ENCODE results near the gene SYP.
A peak's percentile ranks its signal among the peaks of the same experiment; 100 is the strongest.

The SYP gene

DNA sequence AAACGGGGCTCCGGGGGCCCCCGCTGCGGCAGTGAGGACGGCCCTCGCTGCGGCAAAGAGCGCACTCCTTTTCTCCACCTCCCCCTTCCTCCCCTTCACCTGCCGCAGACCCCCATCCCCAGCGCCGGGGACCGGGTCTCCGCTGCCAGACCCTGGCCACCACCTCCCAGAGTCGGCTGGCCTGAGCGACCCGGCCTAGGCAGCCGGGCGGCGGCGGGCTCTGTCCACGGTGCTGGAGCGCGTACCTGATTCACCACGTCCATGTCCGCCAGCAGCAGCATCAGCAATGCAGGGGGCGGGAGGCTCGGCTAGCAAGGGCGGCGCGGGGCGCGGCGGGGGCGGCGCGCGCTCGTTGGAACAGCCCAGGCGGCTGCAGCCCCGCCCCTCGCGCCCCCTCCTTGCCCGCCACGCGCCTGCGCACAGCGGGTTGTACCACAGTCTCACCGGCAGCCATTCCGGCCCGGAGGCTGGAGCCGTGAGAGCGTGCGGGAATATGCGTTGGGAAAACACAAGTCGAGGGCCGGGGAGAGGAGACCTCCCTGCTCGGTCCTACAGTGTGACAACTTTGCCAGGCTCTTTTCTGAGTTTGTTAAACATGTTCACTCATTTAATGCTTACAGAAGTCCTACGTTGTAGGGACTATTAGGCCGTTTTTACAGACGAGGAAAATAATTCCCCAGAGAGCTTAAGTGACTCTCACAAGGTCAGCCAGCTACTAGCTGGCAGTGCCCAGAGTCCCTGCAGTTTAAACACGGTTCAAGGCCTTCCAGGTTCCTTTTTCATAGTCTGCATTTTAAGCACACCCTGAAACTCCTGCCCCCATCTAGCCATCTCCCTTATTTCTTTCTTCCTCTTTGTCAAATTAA, at the start of gene SYP:
SYP (minus strand) TSS at position 288 of the 866 bp plus-strand sequence; CDS start at position 281, 7 bp downstream.
- DNase-seq = peak; percentile 87 to 88

DNA sequence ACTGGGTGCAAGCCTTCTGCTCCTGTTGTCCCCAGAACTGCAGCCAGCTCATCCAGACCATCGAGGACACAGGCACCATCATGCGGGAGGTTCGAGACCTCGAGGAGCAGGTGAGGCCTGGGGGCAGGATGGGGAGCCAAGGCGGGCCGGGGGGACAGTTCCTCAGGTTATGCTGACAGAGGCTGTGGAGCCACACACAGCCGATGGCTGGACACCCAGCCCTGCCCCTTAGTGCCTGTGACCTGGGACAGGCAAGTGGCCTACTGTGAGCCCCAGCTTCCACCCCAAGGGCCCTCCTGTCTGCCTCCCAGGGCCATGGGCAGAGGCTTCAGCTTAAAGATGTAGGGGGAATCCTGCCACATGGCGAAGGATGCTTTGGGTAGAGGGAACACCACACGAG, 49.6 kb upstream of the SYP start:
- DNase-seq = no peak

DNA sequence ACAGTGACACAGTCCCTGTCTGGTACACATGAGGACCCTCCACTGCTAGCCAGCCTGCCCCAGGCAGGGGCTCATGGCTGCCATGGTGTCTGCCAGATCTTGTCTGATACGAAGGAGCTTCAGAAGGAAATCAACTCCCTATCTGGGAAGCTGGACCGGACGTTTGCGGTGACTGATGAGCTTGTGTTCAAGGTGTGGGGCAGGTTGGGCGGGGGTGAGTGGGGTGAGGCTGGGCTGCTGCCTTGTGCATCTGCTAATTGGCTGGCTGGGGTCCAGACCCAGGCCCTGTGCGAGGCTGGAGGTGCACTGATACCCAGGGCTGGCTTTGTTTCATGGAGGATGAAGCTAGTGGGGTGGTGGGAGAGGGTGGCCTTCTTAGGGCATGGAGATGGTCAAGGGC, 49.1 kb upstream of the SYP start:
- no peak for DNase-seq

DNA sequence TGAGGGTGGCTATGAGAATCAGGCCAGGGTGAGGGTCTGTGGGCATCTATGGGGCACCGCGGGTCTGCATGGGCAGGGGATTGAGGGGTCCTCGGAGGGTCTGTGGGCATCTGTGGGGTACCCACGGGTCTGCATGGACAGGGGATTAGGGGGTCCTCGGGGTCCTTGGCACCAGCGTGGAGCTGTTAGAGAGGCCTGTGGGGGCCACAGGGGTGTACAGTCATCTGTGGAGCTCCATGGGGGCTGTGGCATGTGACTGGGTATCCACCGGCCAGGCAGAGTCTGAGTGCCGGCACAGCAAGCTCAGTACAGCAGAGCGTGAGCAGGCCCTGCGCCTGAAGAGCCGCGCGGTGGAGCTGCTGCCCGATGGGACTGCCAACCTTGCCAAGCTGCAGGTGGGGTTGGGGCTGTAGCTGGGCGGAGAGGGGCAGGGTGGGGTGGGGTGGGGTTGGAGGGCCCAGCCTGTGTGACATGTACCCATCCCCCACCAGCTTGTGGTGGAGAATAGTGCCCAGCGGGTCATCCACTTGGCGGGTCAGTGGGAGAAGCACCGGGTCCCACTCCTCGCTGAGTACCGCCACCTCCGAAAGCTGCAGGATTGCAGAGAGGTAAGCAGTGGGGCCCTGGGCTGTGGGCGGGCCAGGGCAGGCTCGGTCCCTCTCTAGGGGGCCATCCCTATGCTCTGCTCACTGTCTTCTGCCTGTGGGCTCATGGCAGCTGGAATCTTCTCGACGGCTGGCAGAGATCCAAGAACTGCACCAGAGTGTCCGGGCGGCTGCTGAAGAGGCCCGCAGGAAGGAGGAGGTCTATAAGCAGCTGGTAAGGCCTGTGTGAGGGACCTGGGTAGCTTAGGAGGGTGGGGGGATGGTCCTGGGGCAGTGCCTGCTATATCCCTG, 48.2 kb upstream of the SYP start:
- DNase-seq = no peak

DNA sequence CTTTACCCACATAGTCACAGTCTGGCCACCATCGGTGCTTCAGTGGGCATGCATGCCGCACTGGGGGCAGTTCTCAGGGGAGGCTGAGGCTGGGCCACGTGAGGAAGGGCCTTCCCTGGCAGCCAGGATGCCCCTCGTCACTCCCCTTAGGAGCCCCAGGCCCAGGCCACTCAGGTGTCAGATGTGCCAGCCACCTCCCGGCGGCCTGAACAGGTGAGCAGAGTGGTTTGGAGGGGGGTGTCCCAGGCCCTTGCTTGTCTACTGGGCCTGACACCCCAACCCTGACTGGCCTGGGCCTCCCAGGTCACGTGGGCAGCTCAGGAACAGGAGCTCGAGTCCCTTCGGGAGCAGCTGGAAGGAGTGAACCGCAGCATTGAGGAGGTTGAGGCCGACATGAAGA, 47.4 kb upstream of the SYP start:
- no peak for DNase-seq

DNA sequence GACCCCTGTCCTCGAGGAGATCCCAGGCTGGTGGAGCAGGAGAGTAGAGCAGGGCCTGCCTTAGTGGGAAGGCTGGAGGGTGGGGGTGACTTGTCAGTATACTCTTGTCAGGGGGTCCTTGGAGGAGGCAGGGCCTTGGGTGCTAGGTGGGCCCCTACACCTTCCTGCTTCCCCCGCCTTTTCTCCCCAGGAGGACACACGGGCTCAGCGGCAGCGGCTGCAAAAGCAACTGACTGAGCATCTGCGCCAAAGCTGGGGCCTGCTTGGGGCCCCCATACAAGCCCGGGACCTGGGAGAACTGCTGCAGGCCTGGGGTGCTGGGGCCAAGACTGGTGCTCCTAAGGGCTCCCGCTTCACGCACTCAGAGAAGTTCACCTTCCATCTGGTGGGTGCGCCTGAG, 46.5 kb upstream of the SYP start:
- no peak for DNase-seq

DNA sequence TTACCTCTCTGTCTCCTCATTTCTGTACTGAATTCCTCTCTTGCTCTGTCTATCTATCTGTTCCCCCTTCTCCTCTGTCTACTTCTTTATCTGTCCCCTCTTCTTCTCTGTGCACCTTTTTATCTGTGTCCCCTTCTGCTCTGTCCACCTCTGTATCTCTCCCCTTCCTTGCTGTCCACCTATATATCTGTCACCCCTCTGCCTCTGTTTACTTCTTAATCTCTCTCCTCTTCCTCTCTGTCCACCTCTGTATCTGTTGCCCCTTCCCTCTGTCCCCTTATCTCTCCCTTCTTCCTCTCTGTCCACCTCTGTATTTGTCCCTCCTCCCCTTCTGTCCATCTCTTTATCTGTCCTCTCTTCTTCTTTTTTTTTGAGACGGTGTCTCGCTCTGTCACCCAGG, 44.2 kb upstream of the SYP start:
- no peak for DNase-seq

DNA sequence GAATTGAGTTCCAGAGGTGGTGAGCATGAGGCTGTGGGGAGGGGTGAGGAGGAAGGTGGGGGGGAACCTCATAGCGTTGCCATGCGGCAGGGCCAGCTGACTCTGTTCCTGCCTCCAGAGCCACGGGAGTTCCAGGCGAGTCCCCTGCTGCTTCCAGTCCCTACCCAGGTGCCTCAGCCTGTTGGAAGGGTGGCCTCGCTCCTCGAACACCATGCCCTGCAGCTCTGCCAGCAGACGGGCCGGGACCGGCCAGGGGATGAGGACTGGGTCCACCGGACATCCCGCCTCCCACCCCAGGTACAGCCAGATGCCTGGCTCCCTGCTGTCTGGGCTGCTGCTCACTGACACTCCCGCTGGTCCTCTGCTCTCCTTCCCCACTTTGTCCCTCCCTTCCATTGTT, 43.2 kb upstream of the SYP start:
- DNase-seq = no peak

DNA sequence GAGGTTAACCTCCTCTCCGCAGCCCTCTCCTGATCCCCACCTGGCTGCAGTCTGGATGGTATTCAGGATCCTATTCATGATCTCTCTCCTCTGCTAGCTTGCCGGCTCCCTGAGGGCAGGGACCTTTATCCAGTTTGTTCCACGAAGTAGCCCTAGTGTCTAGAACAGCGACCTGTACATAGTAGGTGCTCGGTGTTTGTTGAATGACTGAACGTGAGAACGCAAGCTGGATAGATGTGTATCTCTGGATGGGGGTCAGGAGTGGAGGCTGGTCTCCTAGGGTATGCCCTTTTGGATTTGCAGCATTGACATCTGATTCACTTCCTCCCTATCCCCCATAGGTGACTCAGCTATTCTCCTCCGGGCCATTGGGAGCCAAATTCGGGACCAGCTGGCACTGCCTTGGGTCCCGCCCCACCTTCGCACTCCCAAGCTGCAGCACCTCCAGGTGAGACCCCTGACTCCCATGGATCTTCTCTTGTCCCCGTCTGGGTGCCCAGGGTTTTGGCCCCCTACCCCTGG, 42.6 kb upstream of the SYP start:
- no peak for DNase-seq

DNA sequence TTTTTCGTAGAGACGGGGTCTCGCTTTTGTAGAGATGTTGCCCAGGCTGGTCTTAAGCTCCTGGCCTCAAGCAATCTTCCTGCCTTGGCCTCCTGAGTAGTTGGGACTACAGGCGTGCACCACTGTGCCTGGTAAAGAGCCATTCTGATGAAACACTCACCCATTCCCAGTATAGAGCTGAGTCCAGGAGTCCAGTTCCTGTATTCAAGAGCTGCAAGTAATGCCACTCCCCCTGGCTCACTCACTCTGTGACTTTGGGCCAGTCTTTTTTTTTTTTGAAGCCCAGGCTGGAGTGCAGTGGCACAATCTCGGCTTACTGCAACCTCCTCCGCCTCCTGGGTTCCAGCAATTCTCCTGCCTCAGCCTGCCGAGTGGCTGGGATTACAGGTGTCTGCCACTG, 38.7 kb upstream of the SYP start:
- DNase-seq = no peak

DNA sequence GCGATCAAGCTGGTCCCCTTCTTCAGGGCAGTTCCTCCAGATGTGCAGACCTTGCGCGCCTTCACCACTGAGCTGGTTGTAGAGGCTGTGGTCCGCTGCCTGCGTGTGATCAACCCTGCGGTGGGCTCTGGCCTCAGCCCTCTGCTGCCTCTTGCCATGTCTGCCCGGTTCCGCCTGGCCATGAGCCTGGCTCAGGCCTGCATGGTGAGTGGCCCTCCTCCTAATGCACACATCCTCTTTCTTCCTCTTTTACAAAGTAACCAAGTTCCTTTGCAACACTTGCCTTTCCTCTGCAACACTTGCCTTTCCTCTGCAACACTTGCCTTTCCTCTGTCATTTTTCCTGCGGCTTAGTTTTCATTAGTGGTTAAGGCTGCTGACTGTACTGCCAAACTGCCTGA, 37.1 kb upstream of the SYP start:
- no peak for DNase-seq

DNA sequence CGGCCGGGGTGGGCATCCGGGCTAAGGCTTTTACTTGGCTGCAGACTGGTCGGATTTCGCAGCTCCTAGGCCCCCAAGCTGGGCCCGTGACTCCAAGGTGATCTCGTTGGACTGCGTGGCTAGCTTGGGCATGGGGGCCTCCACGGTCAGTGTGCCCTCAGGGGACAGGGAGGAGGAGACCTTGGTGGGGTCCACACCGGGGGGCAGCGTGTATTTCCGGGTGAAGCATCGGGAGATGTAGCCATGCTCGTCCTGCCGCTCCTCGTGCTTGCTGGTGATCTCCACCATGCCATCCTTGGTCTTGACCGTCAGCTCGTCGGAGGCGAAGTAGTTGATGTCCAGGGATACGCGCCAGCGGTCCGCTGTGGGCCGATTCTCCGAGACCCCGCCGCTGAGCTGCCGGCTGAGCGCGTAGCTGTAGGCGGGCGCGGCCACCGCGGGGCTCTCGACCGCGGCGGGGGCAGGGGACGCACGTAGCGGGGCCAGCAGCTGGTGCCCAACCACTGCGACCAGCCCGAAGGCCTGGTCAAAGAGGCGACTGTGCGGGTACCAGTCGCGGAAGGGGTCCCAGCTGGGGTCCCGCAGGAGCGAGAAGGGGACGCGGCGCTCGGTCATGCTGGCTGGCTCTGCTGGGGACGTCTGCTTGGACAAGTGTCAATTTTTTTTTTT, 34.0 kb upstream of the SYP start:
- no peak for DNase-seq

DNA sequence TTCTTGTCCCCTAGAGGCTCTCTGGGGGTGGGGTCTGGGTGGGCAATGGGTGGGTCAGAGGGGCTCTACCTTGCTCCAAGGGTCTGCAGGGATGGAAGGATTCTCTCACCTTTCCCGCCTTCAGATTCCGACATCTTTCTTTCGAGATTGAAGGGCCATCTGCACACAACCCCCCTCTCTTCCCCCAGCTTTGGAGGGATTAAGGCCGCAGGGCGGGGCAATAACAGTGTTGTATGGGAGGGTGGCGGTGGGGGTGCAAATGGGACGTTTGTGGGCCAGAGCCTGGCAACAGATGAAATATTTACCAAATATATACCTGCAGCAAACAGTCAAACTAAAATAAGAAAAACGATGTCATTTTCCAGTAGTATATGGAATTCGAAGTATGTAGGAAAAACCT, 33.2 kb upstream of the SYP start, which contains the start of gene CACNA1F:
CACNA1F (minus strand) TSS at position 165 of the 400 bp plus-strand sequence; CDS start at position 134, 31 bp downstream.
- no peak for DNase-seq

DNA sequence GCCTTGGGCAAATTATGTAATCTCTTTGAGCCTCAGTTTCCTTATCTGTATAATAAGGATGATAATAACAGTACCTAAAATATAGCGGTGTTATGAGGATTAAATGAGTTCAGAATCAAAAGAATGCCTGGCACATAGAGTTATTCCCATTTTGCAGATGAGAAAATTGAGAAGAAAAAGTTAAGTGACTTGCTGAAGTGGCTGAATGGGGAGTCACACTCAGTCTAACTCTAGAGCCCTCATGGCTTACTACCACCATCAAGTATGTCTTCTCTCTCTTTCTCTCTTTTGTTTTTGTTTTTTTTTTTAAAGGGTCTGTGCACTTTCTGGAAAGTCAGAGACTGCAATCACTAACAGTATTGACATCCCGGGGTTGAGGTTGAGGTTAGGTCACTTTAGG, 32.5 kb upstream of the SYP start:
- no peak for DNase-seq

DNA sequence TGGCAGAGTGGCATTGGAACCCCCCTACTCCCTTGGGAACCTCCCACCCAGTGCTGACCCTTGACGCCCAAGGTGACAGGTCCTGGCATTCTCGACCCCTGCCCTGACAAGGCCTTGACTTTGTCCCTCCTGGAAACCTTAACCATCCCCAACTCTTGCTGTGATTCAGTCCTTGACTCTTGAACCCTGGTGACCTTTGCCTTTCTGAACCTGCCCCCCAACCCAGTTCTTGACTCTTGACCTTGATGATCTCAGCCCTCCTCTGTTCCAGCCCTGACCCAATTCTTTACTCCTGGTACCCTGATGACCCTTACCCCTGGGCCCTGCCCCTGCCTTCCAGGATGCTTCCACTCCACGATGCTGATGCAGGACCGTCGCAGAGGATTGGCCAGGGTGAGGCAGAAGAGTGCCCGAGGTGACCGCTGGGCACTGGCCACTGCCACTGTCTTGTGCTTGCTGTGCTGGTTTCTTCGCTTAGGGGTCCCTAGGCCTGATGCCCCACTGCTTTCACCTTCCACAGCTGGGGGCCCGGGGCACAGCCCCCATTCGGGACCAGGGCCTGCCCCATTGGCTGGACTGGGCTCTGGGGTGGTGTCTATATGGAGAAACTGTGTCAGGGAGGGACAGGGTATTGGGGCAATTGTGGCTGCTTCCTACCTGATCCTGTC, 31.5 kb upstream of the SYP start:
- DNase-seq = no peak

DNA sequence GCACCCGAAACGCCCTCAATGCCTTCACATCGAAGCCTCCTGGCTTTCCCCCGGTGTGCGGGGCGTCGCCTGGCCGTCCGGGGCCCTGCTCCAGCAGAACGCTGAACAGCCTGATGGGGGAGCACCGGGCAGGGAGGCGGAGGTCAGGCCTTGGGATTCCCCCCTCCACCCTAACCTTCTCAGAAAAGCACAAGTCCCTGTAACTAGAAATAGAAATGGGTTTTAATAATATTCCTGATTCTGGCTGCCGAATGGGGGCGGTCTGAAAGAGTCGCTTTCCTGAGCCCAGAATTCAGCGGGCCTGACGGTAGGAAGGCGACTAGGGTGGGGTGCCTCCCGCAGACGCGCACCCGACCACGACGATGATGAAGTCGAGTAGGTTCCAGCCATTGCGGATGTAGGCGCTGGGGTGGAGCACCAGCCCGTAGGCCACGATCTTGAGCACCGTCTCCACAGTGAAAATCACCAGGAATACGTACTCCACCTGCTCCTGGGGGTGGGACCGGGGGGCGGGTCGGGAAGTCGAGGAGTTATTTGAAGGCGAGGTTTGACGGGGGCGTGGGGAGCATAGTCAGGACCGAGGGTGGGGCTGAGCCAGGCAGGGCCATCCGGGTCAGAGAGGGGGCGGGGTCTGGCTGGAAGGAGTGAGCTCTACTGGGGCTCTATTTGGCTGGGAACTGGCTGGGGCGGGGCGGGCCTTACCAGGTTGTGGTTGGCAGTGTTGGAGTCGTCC, 30.7 kb upstream of the SYP start:
- peak; percentile 62 to 74 for DNase-seq

DNA sequence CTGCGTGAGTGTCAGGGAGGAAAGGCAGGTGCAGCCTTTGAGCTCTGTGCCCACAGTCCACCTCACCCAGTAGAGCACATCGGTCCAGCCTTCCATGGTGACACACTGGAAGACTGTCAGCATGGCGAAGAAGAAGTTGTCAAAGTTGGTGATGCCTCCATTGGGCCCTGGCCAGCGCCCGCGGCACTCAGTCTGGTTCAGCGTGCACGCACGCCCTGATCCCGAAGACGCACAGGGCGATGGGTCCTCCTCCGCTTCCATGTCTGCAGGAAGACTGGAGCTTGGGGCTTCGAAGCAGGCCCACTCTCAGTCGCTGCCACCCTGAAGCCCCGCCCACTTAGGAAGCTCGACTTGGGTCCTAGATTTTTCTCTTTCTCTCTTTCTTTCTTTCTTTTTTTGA, 28.2 kb upstream of the SYP start:
- no peak for DNase-seq

DNA sequence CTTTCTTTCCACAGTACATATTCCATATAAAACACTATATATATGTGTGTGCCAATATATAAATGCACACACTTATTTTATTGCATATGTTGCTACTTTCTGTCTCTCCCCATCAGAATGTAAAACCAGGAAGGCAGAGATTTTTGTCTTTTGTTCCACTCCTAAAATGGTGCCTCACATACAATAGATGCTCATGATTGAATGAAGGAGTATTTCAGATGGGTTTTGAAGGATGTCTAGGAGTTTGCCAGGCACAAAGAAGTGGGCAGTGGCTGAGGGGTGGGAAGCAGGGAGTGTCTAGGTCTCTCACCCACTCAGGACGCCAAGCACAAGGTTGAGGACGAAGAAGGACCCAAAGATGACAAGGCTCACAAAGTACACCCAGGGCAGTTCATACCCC, 27.7 kb upstream of the SYP start:
- no peak for DNase-seq

DNA sequence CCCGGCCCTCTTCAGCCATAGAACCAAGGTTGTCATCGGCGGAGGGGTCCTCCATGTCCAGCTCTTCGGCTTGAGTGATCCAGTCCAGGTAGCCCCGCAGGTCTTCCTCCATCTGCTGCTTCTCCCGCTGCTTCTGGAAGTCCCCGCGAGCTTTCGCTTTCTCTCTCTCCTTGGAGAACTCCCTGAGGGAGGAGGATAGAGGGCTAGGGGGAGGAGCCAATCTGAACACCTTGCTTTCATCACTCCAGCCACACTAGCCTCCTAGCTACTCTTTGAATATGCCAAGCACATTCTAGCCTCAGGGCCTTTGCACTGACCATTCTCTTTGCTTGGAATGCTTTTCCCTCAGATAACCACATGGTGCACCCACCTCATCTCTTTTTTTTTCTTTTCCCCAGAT, 27.0 kb upstream of the SYP start:
- no peak for DNase-seq

DNA sequence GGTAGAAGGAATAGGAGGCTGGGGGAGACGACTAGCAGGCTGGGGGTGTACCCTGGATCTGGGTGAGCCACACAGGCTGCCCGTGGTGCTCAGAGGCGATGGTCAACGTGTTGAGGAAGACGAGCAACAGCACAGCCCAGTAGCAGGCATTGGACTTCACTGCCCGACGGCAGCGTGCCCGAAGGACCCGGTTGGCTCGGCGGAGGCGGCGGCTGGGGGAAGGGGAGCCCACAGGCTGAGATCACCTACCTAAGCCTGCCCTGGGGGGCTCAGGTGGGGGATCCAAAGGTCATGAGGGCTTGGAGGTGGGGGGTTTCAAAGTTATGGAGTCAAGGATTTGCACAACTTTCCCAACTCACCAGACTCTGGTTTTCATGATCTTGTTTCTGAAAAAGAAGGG, 25.9 kb upstream of the SYP start:
- DNase-seq = no peak

DNA sequence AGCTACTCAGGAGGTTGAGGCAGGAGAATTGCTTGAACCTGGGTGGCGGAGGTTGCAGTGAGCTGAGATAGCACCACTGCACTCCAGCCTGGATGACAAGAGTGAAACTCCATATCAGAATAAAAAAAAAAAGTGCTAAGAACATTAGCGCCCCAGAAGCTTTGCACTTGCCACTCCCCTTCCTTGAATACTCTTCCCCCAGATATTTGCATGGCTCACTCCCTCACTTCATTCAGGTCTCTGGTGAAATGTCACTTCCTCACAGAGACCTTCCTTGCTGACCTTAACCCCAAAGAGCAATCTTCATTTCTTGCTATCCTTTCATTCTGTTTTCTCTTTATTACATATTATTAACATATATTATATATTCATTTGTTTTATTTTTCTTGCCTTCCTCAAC, 21.9 kb upstream of the SYP start:
- no peak for DNase-seq

DNA sequence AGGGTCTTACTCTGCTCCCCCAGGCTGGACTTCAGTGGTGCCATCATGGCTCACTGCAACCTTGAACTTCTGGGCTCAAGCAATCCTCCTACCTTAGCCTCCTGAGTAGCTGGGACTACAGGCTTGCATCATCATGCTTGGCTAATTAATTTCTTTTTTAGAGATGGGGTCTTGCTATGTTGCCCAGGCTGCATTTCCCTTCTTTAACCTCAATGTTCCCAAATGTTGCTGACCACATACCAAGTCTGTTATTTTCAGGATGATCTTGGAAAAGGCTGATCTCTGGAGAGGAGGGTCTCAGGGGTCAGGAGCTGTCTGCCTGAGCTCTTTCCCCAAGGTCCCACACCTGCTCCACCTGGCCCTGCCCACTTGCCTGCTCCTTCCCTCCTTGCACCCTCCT, 20.1 kb upstream of the SYP start:
- DNase-seq = no peak

Measured in stimulated activated CD4-positive, alpha-beta T cell treated with anti-CD3 and anti-CD28 coated beads, Interleukin-2, amount 100 ng/mL, for 24 hours (primary cell).